ENCODE results near the gene GJC1.

Gene GJC1

GRCh38 chr17:44775838-44776621, 54.1 kb downstream of the GJC1 start:
- DNase-seq = no peak

GRCh38 chr17:44775136-44775837, 54.8 kb downstream of the GJC1 start:
- DNase-seq = peak; percentile 96

- DNase-seq = peak; percentile 83
These were observed 55.6 kb downstream of the GJC1 start for GRCh38 chr17:44774271-44775135.

- no peak for DNase-seq
These were observed 56.9 kb downstream of the GJC1 start for GRCh38 chr17:44773140-44773539.

- DNase-seq = no peak
These were observed 57.6 kb downstream of the GJC1 start for GRCh38 chr17:44772308-44773045.

- DNase-seq = no peak
These were observed 59.7 kb downstream of the GJC1 start for GRCh38 chr17:44770166-44770925.

- DNase-seq = no peak
These were observed 60.4 kb downstream of the GJC1 start for GRCh38 chr17:44769647-44770084.

- no peak for DNase-seq
These were observed 60.9 kb downstream of the GJC1 start for GRCh38 chr17:44769230-44769629.

- DNase-seq = no peak
These were observed 61.5 kb downstream of the GJC1 start for GRCh38 chr17:44768505-44769142.

GRCh38 chr17:44767493-44767892, 62.6 kb downstream of the GJC1 start:
- no peak for DNase-seq

GRCh38 chr17:44766409-44767038, 63.6 kb downstream of the GJC1 start:
- DNase-seq = no peak

GRCh38 chr17:44765965-44766364, 64.1 kb downstream of the GJC1 start:
- no peak for DNase-seq

- no peak for DNase-seq
These were observed 66.9 kb downstream of the GJC1 start for GRCh38 chr17:44763170-44763569.

GRCh38 chr17:44761932-44762810, 67.9 kb downstream of the GJC1 start:
- DNase-seq = no peak

- no peak for DNase-seq
These were observed 69.4 kb downstream of the GJC1 start for GRCh38 chr17:44760474-44761308.

- no peak for DNase-seq
These were observed 70.2 kb downstream of the GJC1 start for GRCh38 chr17:44759916-44760243.

GRCh38 chr17:44759086-44759915, 70.8 kb downstream of the GJC1 start:
- no peak for DNase-seq
